Osteoblast (primary cell): ENCODE measurements around the gene EYA3. TPM values are rescaled to one million over a fixed set of nuclear protein-coding genes. Genes with fewer than 3 reads are reported as not detected.
A peak's percentile ranks its signal among the peaks of the same experiment; 100 is the strongest.

Experiments
- DNase-seq: peaks from one replicate; pipeline ENCODE4 v3.0.0; 2011; ENCODE audit warnings: low spot score, mixed read lengths; ENCODE audit not compliant: insufficient read length; ENCODE audit errors: missing footprints
- H2AFZ ChIP-seq: 2 replicates; pipeline ENCODE4 v1.6.0; 2011; ENCODE audit warnings: mild to moderate bottlenecking, low read length
- H3K27ac ChIP-seq: 2 replicates; pipeline ENCODE4 v1.5.1; 2011; ENCODE audit warnings: mild to moderate bottlenecking, low read depth, low read length, moderate library complexity
- H3K27me3 ChIP-seq: 2 replicates; pipeline ENCODE4 v1.6.0; 2012; ENCODE audit warnings: mild to moderate bottlenecking, control low read depth, inconsistent platforms, low read length, moderate library complexity; ENCODE audit not compliant: insufficient read depth
- H3K36me3 ChIP-seq: 2 replicates; pipeline ENCODE4 v1.5.1; 2011; ENCODE audit warnings: mild to moderate bottlenecking, low read length, control low read depth, moderate library complexity; ENCODE audit not compliant: insufficient read depth
- H3K4me1 ChIP-seq: 2 replicates; pipeline ENCODE4 v1.5.1; 2011; ENCODE audit warnings: mild to moderate bottlenecking, low read length, control low read depth, moderate library complexity; ENCODE audit not compliant: insufficient read depth
- H3K4me2 ChIP-seq: 2 replicates; pipeline ENCODE4 v1.6.0; 2011; ENCODE audit warnings: mild to moderate bottlenecking, low read length; ENCODE audit not compliant: insufficient read depth
- H3K4me3 ChIP-seq: fragments of 200-600 bp; sonication (generic); 3 replicates; pipeline ENCODE4 v1.5.1; 2012; ENCODE audit warnings: mild to moderate bottlenecking, low read length, inconsistent platforms; ENCODE audit not compliant: insufficient read depth
- H3K79me2 ChIP-seq: 2 replicates; pipeline ENCODE4 v1.6.0; 2012; ENCODE audit warnings: mild to moderate bottlenecking, low read length, control low read depth, inconsistent platforms; ENCODE audit not compliant: insufficient read depth
- H3K9me3 ChIP-seq: 2 replicates; pipeline ENCODE4 v1.5.1; 2011; ENCODE audit warnings: low read depth, low read length, control low read depth
- H4K20me1 ChIP-seq: 2 replicates; pipeline ENCODE4 v1.6.0; 2012; ENCODE audit warnings: mild to moderate bottlenecking, low read length, control low read depth; ENCODE audit not compliant: insufficient read depth
- total RNA-seq: library from RNA; depleted of rRNA; stranded (reverse); fragments of >200 nt; gene quantifications from 2 replicates; pipeline ENCODE4 v1.2.3, GENCODE V29; 2012
- TF ChIP-seq, protein P1 (sequence below): IDR thresholded peaks from 2 replicates; pipeline ENCODE4 v1.5.1; 2011; ENCODE audit warnings: mild to moderate bottlenecking, low read depth, low read length, moderate library complexity; ENCODE audit errors: extremely low read depth

EYA3 gene
- total RNA-seq, 1 donor, result 10.9 TPM

DNA sequence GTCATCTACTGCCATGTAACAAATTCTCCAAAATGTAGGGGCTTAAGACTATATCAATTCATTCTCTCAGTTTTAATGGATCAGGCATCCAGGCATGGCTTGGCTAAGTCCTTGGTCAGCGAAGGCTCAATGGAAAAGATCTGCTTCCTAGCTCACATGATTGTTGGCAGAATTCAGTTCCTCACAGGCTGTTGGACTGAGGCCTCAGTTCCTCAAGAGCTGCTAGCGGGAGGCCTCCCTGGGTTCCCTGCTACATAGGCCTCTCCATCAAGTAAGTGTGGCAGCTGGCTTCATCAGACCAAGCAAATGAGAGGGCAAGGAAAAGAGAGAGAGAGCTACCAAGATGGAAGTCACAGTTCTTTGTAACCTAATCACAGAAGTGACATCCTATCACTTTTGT lies 19.6 kb upstream of the EYA3 start:
- Histone ChIP-seq H3K27ac (no peak overlapping the region), H3K27me3 (no peaks in the 10 kb centered on the region)
- TF ChIP-seq, protein P1, sequence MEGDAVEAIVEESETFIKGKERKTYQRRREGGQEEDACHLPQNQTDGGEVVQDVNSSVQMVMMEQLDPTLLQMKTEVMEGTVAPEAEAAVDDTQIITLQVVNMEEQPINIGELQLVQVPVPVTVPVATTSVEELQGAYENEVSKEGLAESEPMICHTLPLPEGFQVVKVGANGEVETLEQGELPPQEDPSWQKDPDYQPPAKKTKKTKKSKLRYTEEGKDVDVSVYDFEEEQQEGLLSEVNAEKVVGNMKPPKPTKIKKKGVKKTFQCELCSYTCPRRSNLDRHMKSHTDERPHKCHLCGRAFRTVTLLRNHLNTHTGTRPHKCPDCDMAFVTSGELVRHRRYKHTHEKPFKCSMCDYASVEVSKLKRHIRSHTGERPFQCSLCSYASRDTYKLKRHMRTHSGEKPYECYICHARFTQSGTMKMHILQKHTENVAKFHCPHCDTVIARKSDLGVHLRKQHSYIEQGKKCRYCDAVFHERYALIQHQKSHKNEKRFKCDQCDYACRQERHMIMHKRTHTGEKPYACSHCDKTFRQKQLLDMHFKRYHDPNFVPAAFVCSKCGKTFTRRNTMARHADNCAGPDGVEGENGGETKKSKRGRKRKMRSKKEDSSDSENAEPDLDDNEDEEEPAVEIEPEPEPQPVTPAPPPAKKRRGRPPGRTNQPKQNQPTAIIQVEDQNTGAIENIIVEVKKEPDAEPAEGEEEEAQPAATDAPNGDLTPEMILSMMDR, result no peak

DNA sequence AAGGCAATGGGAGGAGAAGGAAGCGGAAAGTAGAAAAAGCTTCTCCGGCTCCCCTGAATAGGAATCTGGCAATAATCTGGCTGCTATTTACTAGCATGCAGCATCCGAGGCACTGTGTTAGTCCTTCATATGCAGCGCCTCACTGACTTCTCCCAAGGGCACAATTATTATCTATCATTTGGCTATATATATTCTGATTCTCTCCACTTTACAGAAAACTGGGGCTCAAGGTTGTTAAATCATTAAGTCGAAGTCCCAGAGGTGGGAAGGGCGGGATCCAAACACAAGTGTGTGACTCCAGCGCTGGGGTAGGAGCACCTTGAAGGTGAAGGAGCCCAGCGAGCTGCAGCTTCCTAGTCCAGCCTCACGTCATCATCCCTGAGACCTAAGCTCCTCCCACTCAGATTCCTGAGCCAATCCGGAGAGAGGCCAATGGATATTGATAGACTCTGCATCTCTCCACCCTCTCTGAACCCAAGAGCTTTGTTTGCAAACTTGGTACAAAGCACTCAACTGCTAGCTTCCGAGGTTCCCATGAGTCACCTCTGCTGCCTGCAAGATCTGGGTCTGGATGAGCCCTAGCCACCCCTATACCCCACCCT lies 16.6 kb upstream of the EYA3 start:
- Histone ChIP-seq H3K4me2 (peak overlapping the region; percentile 86), H2AFZ (peak overlapping the region; percentile 87), H3K27me3 (no peaks in the 10 kb centered on the region), H3K36me3 (no peaks in the 10 kb centered on the region), H3K9me3 (no peaks in the 10 kb centered on the region), H3K4me3 (peak overlapping the region; percentile 62), H3K4me1 (peaks cover 9% of the 10 kb centered on the region), H3K79me2 (no peaks in the 10 kb centered on the region), H4K20me1 (no peaks in the 10 kb centered on the region), H3K27ac (no peak overlapping the region)
- peak; percentile 77 for DNase-seq
- TF ChIP-seq, protein P1, result no peak

More for the DNA sequence above, 19.6 kb upstream of the EYA3 start:
- DNase-seq, result no peak
- H3K4me1 ChIP-seq, result peaks cover 16% of the 10 kb centered on the region
- no peak overlapping the region for H3K4me3 ChIP-seq
- no peak overlapping the region for H2AFZ ChIP-seq
- no peaks in the 10 kb centered on the region for H4K20me1 ChIP-seq
- no peak overlapping the region for H3K4me2 ChIP-seq
- no peaks in the 10 kb centered on the region for H3K36me3 ChIP-seq
- H3K9me3 ChIP-seq, result no peaks in the 10 kb centered on the region
- no peaks in the 10 kb centered on the region for H3K79me2 ChIP-seq

DNA sequence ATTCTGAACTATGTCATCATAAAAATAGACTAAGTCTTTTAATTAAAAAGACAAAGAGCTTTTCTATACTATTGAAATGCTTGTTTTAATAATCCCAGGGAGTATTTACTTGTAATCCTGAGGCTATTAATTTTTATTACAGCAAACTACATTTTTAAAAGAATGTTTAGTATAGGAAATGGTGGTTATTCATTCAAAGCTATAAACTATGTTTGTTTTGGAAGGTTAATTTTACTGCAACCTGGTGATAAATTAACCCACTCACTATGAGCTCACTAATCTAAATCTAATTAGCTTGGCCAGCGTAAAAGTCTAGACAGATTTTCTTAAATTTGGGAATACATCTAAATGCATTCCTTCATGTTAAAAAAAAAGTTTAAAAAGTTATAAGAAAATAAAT lies 13.8 kb upstream of the EYA3 start:
- H3K4me1 ChIP-seq, result peaks cover 9% of the 10 kb centered on the region
- H3K79me2 ChIP-seq, result no peaks in the 10 kb centered on the region
- no peaks in the 10 kb centered on the region for H3K36me3 ChIP-seq
- no peaks in the 10 kb centered on the region for H4K20me1 ChIP-seq
- H3K27me3 ChIP-seq, result no peaks in the 10 kb centered on the region
- H3K27ac ChIP-seq, result no peak overlapping the region
- H2AFZ ChIP-seq, result no peak overlapping the region
- H3K9me3 ChIP-seq, result no peaks in the 10 kb centered on the region
- peak; percentile 23 for DNase-seq
- no peak overlapping the region for H3K4me2 ChIP-seq
- H3K4me3 ChIP-seq, result no peak overlapping the region
- TF ChIP-seq, protein P1, result no peak

DNA sequence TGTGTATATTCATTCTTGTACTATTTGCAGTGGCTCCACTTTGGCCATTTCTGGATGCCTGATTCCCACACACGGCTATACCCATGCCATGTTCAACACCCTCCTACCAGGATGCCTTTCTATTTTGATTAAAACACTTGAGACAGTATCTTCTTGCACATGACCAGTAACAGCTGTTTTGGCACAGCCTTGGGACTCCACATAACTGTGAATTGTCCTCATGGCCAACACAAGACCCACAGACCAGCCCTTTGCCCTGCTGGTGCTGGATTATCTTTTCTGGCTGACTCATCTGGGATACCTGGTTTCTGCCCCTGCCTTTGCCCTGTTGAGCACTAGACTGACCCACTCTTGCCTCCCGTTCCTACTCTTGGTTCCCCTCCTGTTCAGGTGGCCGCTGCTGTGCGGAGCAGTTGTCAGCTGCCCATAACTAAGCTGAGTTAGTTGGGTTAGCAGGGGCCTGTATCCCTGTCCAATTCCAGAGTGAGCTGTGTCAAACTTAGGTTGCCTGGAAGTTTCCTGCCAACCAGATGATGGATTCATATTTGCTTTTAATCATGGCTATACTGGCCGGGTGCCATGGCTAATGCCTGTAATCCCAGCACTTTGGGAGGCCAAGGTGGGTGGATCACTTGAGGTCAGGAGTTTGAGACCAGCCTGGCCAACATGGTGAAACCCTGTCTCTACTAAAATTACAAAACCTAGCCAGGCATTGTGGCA lies 10.8 kb upstream of the EYA3 start:
- no peaks in the 10 kb centered on the region for H3K36me3 ChIP-seq
- H2AFZ ChIP-seq, result no peak overlapping the region
- H3K4me3 ChIP-seq, result no peak overlapping the region
- DNase-seq, result peak; percentile 22
- no peaks in the 10 kb centered on the region for H3K9me3 ChIP-seq
- H3K27ac ChIP-seq, result no peak overlapping the region
- H3K4me1 ChIP-seq, result no peaks in the 10 kb centered on the region
- H3K79me2 ChIP-seq, result no peaks in the 10 kb centered on the region
- peaks cover 1% of the 10 kb centered on the region for H3K27me3 ChIP-seq
- no peak overlapping the region for H3K4me2 ChIP-seq
- no peaks in the 10 kb centered on the region for H4K20me1 ChIP-seq
- TF ChIP-seq, protein P1, result no peak
